K562 (cell line): ENCODE data around the gene DHRS13. TPM values are rescaled to one million over a fixed set of nuclear protein-coding genes. Genes with fewer than 3 reads are reported as not detected.
A peak's percentile ranks its signal among the peaks of the same experiment; 100 is the strongest.

Source experiments
- DIDO1 ChIP-seq: fragments of 450-650 bp; IDR thresholded peaks from 2 replicates; pipeline ENCODE4 v1.6.1; 2016; ENCODE audit warnings: low read depth, missing biosample characterization, missing genetic modification characterization
- GTF2E2 ChIP-seq: fragments of 200-800 bp; sonication (Bioruptor generic); IDR thresholded peaks from 2 replicates; pipeline ENCODE4 v1.6.1; 2016; ENCODE audit warnings: missing genetic modification characterization, missing compliant biosample characterization
- IRF2 ChIP-seq: sonication (generic); formaldehyde crosslinking; IDR thresholded peaks from 2 replicates; pipeline ENCODE4 v1.8.1; 2022; ENCODE audit warnings: mild to moderate bottlenecking, missing genetic modification reagents
- JUND ChIP-seq, 2 experiments: IDR thresholded peaks; 2 replicates in 1 of 2; 3 replicates in 1 of 2; pipeline ENCODE4 v1.6.1; 2011; ENCODE audit warnings: borderline replicate concordance in 2 of 2, low read depth in 2 of 2, low read length in 2 of 2, improper control_type of control experiment in 1 of 2, missing biosample characterization in 1 of 2, missing genetic modification characterization in 1 of 2, missing genetic modification reagents in 1 of 2
- MCM5 ChIP-seq: fragments of 450-650 bp; IDR thresholded peaks from 2 replicates; pipeline ENCODE4 v1.6.1; 2016; ENCODE audit warnings: low read depth
- PREB ChIP-seq: sonication (generic); formaldehyde crosslinking; IDR thresholded peaks from 2 replicates; pipeline ENCODE4 v1.8.1; 2023; ENCODE audit warnings: mild to moderate bottlenecking, missing genetic modification reagents
- PRMT5 ChIP-seq: sonication (generic); formaldehyde crosslinking; IDR thresholded peaks from 2 replicates; pipeline ENCODE4 v1.5.0; 2020; ENCODE audit warnings: missing genetic modification reagents
- PTTG1 ChIP-seq: fragments of 450-650 bp; IDR thresholded peaks from 2 replicates; pipeline ENCODE4 v1.6.1; 2016; ENCODE audit warnings: low read depth, mild to moderate bottlenecking, missing genetic modification characterization, missing compliant biosample characterization
- RFX1 ChIP-seq: fragments of 450-650 bp; IDR thresholded peaks from 2 replicates; pipeline ENCODE4 v1.6.1; 2016; ENCODE audit warnings: mild to moderate bottlenecking, moderate library complexity
- SNAPC5 ChIP-seq: fragments of 250-450 bp; sonication (Bioruptor Pico); IDR thresholded peaks from 2 replicates; pipeline ENCODE4 v1.8.0; 2021; ENCODE audit warnings: moderate library complexity, mild to moderate bottlenecking, inconsistent platforms
- SRSF7 ChIP-seq: fragments of 200-400 bp; formaldehyde crosslinking; optimal IDR thresholded peaks from 2 replicates; pipeline ENCODE3; 2017; ENCODE audit warnings: mild to moderate bottlenecking, low read depth, low read length
- TBP ChIP-seq: optimal IDR thresholded peaks from 2 replicates; pipeline ENCODE3; 2011; ENCODE audit warnings: low read depth, low read length, improper control_type of control experiment
- TRIM28 ChIP-seq: fragments of 450-650 bp; IDR thresholded peaks from 2 replicates; pipeline ENCODE4 v1.6.1; 2017
- XRCC4 ChIP-seq: IDR thresholded peaks from one replicate; pipeline ENCODE4 v1.6.1; 2011; ENCODE audit not compliant: insufficient read depth, insufficient read length; ENCODE audit errors: extremely low read depth
- ZNF197 ChIP-seq: fragments of 200-800 bp; sonication (Bioruptor generic); IDR thresholded peaks from 2 replicates; pipeline ENCODE4 v1.6.1; 2016; ENCODE audit warnings: low read depth, missing genetic modification characterization, missing compliant biosample characterization
- ZNF274 ChIP-seq: IDR thresholded peaks from 2 replicates; pipeline ENCODE4 v1.6.1; 2011; ENCODE audit warnings: low read depth, mild to moderate bottlenecking, low read length, moderate library complexity, borderline replicate concordance
- ZNF431 ChIP-seq: sonication (generic); formaldehyde crosslinking; IDR thresholded peaks from 2 replicates; pipeline ENCODE4 v1.8.0; 2022; ENCODE audit warnings: mild to moderate bottlenecking, missing genetic modification reagents
- polyA plus RNA-seq, 8 experiments: library from polyadenylated mRNA; depleted of rRNA in 4 of 8; stranded (reverse) in 5 of 8; unstranded in 3 of 8; fragments of >200 nt; fragmentation: Nextera tagmentation in 2 of 8; fragmentation: Illumina TruSeq in 1 of 8; extraction: Ambion mirVana in 2 of 8; extraction: Trizol in 1 of 8; gene quantifications; 2 replicates each; pipeline versions ENCODE4 v1.2.1 to v1.2.3, GENCODE V29; 2011 to 2014; ENCODE audit warnings: inconsistent platforms in 1 of 8, missing spikeins in 1 of 8
- total RNA-seq, 7 experiments: library from RNA; depleted of rRNA in 6 of 7; stranded (reverse); fragments of >200 nt in 6 of 7; fragmentation: Illumina TruSeq in 2 of 7; extraction: Trizol in 2 of 7; gene quantifications; 2 replicates each; pipeline versions ENCODE4 v1.2.1 to v1.2.3, GENCODE V29; 2011 to 2021; ENCODE audit warnings: low replicate concordance in 1 of 7
- TF ChIP-seq, protein P1 (sequence below): fragments of 450-650 bp; formaldehyde crosslinking; IDR thresholded peaks from 2 replicates; pipeline ENCODE4 v1.4.0; 2020; ENCODE audit warnings: mild to moderate bottlenecking, moderate library complexity
- TF ChIP-seq, protein P2 (sequence below): sonication (generic); formaldehyde crosslinking; IDR thresholded peaks from 2 replicates; pipeline ENCODE4 v1.8.0; 2023; ENCODE audit warnings: missing genetic modification reagents, mild to moderate bottlenecking, borderline replicate concordance

DHRS13 gene
- total and polyA plus RNA-seq, 9 of the 15 experiments (the other 6 are each of a cell fraction or from before 2014, with no cell fraction given) = 0.32 to 52.3 (median 34.3) TPM; not detected in 1

GRCh38 chr17:28854457-28855335, 48.2 kb downstream of the DHRS13 start, which contains the start of gene ERAL1 (continued):
- TF ChIP-seq ZNF197 (CRISPR knock-in tag) = peak; percentile 80; the same call in 1 of the 2 replicates
- TF ChIP-seq DIDO1 (tag) = peak; percentile 52
- TF ChIP-seq, protein P1, sequence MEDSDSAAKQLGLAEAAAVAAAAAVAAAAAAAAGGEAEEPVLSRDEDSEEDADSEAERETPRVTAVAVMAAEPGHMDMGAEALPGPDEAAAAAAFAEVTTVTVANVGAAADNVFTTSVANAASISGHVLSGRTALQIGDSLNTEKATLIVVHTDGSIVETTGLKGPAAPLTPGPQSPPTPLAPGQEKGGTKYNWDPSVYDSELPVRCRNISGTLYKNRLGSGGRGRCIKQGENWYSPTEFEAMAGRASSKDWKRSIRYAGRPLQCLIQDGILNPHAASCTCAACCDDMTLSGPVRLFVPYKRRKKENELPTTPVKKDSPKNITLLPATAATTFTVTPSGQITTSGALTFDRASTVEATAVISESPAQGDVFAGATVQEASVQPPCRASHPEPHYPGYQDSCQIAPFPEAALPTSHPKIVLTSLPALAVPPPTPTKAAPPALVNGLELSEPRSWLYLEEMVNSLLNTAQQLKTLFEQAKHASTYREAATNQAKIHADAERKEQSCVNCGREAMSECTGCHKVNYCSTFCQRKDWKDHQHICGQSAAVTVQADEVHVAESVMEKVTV (CRISPR knock-in tag) = no peak
- TF ChIP-seq ZNF431 = 0 out of 2 replicates have a peak, but pooled peaks have one; percentile 37
- TF ChIP-seq, protein P2, sequence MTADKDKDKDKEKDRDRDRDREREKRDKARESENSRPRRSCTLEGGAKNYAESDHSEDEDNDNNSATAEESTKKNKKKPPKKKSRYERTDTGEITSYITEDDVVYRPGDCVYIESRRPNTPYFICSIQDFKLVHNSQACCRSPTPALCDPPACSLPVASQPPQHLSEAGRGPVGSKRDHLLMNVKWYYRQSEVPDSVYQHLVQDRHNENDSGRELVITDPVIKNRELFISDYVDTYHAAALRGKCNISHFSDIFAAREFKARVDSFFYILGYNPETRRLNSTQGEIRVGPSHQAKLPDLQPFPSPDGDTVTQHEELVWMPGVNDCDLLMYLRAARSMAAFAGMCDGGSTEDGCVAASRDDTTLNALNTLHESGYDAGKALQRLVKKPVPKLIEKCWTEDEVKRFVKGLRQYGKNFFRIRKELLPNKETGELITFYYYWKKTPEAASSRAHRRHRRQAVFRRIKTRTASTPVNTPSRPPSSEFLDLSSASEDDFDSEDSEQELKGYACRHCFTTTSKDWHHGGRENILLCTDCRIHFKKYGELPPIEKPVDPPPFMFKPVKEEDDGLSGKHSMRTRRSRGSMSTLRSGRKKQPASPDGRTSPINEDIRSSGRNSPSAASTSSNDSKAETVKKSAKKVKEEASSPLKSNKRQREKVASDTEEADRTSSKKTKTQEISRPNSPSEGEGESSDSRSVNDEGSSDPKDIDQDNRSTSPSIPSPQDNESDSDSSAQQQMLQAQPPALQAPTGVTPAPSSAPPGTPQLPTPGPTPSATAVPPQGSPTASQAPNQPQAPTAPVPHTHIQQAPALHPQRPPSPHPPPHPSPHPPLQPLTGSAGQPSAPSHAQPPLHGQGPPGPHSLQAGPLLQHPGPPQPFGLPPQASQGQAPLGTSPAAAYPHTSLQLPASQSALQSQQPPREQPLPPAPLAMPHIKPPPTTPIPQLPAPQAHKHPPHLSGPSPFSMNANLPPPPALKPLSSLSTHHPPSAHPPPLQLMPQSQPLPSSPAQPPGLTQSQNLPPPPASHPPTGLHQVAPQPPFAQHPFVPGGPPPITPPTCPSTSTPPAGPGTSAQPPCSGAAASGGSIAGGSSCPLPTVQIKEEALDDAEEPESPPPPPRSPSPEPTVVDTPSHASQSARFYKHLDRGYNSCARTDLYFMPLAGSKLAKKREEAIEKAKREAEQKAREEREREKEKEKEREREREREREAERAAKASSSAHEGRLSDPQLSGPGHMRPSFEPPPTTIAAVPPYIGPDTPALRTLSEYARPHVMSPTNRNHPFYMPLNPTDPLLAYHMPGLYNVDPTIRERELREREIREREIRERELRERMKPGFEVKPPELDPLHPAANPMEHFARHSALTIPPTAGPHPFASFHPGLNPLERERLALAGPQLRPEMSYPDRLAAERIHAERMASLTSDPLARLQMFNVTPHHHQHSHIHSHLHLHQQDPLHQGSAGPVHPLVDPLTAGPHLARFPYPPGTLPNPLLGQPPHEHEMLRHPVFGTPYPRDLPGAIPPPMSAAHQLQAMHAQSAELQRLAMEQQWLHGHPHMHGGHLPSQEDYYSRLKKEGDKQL (CRISPR knock-in tag) = no peak
- no peak for TF ChIP-seq ZNF274
- no peak for TF ChIP-seq TRIM28
- peak; percentile 63; the same call in 1 of the 2 replicates for TF ChIP-seq JUND (IDR thresholded peaks at IDR 0.05; ENCODE audit: borderline replicate concordance, low read depth, low read length)
- TF ChIP-seq JUND (tag; IDR thresholded peaks at IDR 0.05; ENCODE audit: borderline replicate concordance, low read depth, low read length) = peak; percentile 72; the same call in 1 of the 3 replicates
- no peak for TF ChIP-seq SRSF7
- TF ChIP-seq XRCC4 = no peak
- no peak for TF ChIP-seq IRF2 (CRISPR knock-in tag)
- no peak for TF ChIP-seq SNAPC5 (CRISPR knock-in tag)
- TF ChIP-seq PRMT5 (CRISPR knock-in tag) = no peak
- TF ChIP-seq TBP = peak; percentile 93
- no peak for TF ChIP-seq RFX1
- TF ChIP-seq PTTG1 = no peak
- 0 out of 2 replicates have a peak, but pooled peaks have one; percentile 59 for TF ChIP-seq GTF2E2 (tag)
- no peak for TF ChIP-seq MCM5
- peak; percentile 15 for TF ChIP-seq PREB (CRISPR knock-in tag)
